GM12878 (cell line): Measurements from ENCODE around the gene DENND10. TPM values are rescaled to one million over a fixed set of nuclear protein-coding genes. Genes with fewer than 3 reads are reported as not detected.

ENCODE experiments used
- GABPA ChIP-seq: IDR thresholded peaks from 2 replicates; pipeline ENCODE4 v1.6.1; 2014; ENCODE audit warnings: antibody characterized with exemption, low read depth, mild to moderate bottlenecking, inconsistent platforms
- JUNB ChIP-seq: IDR thresholded peaks from 2 replicates; pipeline ENCODE4 v1.6.1; 2016; ENCODE audit warnings: antibody characterized with exemption, mild to moderate bottlenecking
- PAX8 ChIP-seq: fragments of 450-650 bp; IDR thresholded peaks from 2 replicates; pipeline ENCODE4 v1.6.1; 2017; ENCODE audit warnings: mild to moderate bottlenecking, moderate library complexity
- PML ChIP-seq: IDR thresholded peaks from 2 replicates; pipeline ENCODE4 v1.6.1; 2012; ENCODE audit warnings: low read length, inconsistent platforms
- PRDM15 ChIP-seq: fragments of 450-650 bp; formaldehyde crosslinking; IDR thresholded peaks from 2 replicates; pipeline ENCODE4 v1.4.0; 2020; ENCODE audit warnings: mild to moderate bottlenecking, moderate library complexity
- RAD21 ChIP-seq: IDR thresholded peaks from 2 replicates; pipeline ENCODE4 v1.6.1; 2011; ENCODE audit warnings: mild to moderate bottlenecking, low read depth, low read length, moderate library complexity; ENCODE audit not compliant: insufficient read depth
- SRF ChIP-seq, 2 experiments: IDR thresholded peaks; 2 replicates each; pipeline ENCODE4 v1.6.1; 2011; ENCODE audit warnings: low read depth in 2 of 2, low read length in 2 of 2, mild to moderate bottlenecking in 1 of 2, moderate library complexity in 1 of 2
- TBL1XR1 ChIP-seq: IDR thresholded peaks from 2 replicates; pipeline ENCODE4 v1.6.1; 2012; ENCODE audit warnings: low read depth, low read length, improper control_type of control experiment
- WRNIP1 ChIP-seq: IDR thresholded peaks from 2 replicates; pipeline ENCODE4 v1.6.1; 2011; ENCODE audit warnings: low read depth, low read length, improper control_type of control experiment, borderline replicate concordance
- YBX1 ChIP-seq: fragments of 450-650 bp; IDR thresholded peaks from 2 replicates; pipeline ENCODE4 v1.6.1; 2016; ENCODE audit warnings: antibody characterized with exemption
- ZBTB4 ChIP-seq: fragments of 450-650 bp; formaldehyde crosslinking; IDR thresholded peaks from 2 replicates; pipeline ENCODE4 v1.4.0; 2022; ENCODE audit warnings: mild to moderate bottlenecking, moderate library complexity
- ZNF217 ChIP-seq: fragments of 450-650 bp; IDR thresholded peaks from 2 replicates; pipeline ENCODE4 v1.6.1; 2017; ENCODE audit warnings: antibody characterized with exemption, mild to moderate bottlenecking
- ZSCAN29 ChIP-seq: fragments of 450-650 bp; IDR thresholded peaks from 2 replicates; pipeline ENCODE4 v1.6.1; 2017; ENCODE audit warnings: mild to moderate bottlenecking, moderate library complexity
- polyA plus RNA-seq, 11 experiments: library from polyadenylated mRNA; depleted of rRNA in 4 of 11; unstranded in 6 of 11; stranded (reverse) in 5 of 11; fragments of >200 nt; fragmentation: Nextera tagmentation in 4 of 11; fragmentation: Illumina TruSeq in 1 of 11; extraction: Ambion mirVana in 4 of 11; extraction: Trizol in 1 of 11; gene quantifications; 1 replicate in 1 of 11; 2 replicates in 10 of 11; pipeline versions ENCODE4 v1.2.1 to v1.2.3, GENCODE V29; 2011 to 2016; ENCODE audit warnings: inconsistent platforms in 2 of 11, missing spikeins in 2 of 11, low read depth in 1 of 11
- total RNA-seq, 4 experiments: library from RNA; depleted of rRNA in 3 of 4; stranded (reverse); fragments of >200 nt in 3 of 4; fragmentation: Illumina TruSeq in 1 of 4; extraction: Trizol in 1 of 4; gene quantifications; 2 replicates each; pipeline versions ENCODE4 v1.2.1 to v1.2.3, GENCODE V29; 2013 to 2021
- TF ChIP-seq, protein P1 (sequence below): IDR thresholded peaks from 2 replicates; pipeline ENCODE4 v1.6.1; 2012; ENCODE audit warnings: low read length, inconsistent platforms
- TF ChIP-seq, protein P2 (sequence below): fragments of 450-650 bp; IDR thresholded peaks from 2 replicates; pipeline ENCODE4 v1.6.1; 2017; ENCODE audit warnings: mild to moderate bottlenecking

Gene DENND10
- total and polyA plus RNA-seq, 10 of the 15 experiments (the other 5 are each of a cell fraction or from before 2014, with no cell fraction given): 21.5 to 39.8 (median 26.2) TPM

DNA sequence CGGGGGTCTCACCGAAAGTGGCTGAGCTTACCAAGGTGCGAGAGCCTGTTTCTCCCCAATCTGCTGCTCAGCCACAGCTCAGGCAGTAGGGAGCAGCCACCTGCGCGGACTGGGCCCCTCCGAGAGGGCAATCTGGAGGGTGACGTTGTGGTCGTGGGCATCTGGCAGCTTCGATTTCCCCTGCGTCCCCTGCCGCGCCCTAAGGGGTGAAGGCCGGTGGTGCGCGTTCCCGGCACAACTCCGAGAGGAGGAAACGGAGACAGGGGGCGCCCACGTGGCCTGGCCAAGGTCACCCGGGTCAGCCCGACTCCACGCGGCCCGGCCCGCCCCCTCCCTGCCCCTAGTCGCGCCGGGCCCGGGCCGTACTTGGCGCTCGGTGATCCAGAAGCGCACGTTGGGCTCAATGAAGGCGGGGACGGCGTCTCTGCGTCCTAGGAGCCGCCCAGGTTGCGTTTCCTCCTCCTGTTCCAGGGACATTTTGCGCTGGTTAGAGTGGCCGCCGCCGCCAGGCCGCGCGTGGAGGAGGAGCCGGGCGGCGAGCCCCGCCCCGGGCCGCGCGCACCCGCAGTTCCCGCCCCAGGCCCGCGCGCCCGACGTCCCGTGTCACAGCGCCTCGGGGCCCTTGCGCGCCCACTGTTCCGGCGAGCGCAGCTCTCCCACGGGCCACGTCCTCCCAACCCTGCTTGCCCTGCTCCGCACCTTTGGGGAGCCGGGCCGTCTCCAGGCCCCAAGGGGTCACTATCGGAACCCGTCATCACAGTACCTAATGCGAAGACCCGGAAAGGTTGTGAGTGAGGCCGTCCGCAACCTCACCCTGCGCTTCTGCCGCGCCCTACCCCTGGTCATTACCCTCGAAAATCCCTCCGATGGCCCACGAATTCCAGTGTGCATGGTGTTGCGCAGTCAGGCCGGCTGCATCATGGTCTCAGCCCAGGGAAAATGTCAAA lies 61.5 kb downstream of the DENND10 start, which contains the start of gene SFXN4 (continued):
- no peak for TF ChIP-seq ZBTB4 (CRISPR knock-in tag)
- TF ChIP-seq PRDM15: no peak
- TF ChIP-seq ZSCAN29: no peak
- peak; percentile 70; the same call in 1 of the 2 replicates for TF ChIP-seq PML
- TF ChIP-seq SRF (IDR thresholded peaks at IDR 0.05; ENCODE audit: low read depth in 2 of 2, low read length in 2 of 2): no peak
- TF ChIP-seq GABPA: no peak
- TF ChIP-seq YBX1: no peak
- TF ChIP-seq ZNF217: no peak
- no peak for TF ChIP-seq WRNIP1
- no peak for TF ChIP-seq JUNB
- TF ChIP-seq, protein P1, sequence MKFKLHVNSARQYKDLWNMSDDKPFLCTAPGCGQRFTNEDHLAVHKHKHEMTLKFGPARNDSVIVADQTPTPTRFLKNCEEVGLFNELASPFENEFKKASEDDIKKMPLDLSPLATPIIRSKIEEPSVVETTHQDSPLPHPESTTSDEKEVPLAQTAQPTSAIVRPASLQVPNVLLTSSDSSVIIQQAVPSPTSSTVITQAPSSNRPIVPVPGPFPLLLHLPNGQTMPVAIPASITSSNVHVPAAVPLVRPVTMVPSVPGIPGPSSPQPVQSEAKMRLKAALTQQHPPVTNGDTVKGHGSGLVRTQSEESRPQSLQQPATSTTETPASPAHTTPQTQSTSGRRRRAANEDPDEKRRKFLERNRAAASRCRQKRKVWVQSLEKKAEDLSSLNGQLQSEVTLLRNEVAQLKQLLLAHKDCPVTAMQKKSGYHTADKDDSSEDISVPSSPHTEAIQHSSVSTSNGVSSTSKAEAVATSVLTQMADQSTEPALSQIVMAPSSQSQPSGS: no peak
- no peak for TF ChIP-seq TBL1XR1
- TF ChIP-seq RAD21: no peak
- TF ChIP-seq, protein P2, sequence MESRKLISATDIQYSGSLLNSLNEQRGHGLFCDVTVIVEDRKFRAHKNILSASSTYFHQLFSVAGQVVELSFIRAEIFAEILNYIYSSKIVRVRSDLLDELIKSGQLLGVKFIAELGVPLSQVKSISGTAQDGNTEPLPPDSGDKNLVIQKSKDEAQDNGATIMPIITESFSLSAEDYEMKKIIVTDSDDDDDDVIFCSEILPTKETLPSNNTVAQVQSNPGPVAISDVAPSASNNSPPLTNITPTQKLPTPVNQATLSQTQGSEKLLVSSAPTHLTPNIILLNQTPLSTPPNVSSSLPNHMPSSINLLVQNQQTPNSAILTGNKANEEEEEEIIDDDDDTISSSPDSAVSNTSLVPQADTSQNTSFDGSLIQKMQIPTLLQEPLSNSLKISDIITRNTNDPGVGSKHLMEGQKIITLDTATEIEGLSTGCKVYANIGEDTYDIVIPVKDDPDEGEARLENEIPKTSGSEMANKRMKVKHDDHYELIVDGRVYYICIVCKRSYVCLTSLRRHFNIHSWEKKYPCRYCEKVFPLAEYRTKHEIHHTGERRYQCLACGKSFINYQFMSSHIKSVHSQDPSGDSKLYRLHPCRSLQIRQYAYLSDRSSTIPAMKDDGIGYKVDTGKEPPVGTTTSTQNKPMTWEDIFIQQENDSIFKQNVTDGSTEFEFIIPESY: no peak
- no peak for TF ChIP-seq PAX8
